HCT116 (cell line): Measurements from ENCODE around the gene SPRR2E. TPM values are rescaled to one million over a fixed set of nuclear protein-coding genes. Genes with fewer than 3 reads are reported as not detected.

Source experiments
- ATAC-seq: fragments of 200-7000 bp; cut with Tn5 transposase; 2 replicates; pipeline ENCODE4 v1.9.1; 2020; ENCODE audit warnings: mild to moderate bottlenecking, moderate library complexity
- BruUV-seq: library from RNA; stranded (reverse); fragments of 400-500 nt; replicated peaks from 2 replicates; lab custom pipeline; 2021; lab: Mats Ljungman, UMichigan
- CTCF ChIA-PET: fragments of 300-600 bp; sonication (Branson Sonifier 250); formaldehyde crosslinking; loops from one replicate; lab custom pipeline; 2021; ENCODE audit warnings: antibody characterized with exemption; lab: Charles Lee
- POLR2A ChIA-PET: fragments of 300-600, 350-600 bp; sonication (Branson Sonifier 250); formaldehyde crosslinking; loops from one replicate; lab custom pipeline; 2021; ENCODE audit warnings: antibody characterized with exemption; lab: Charles Lee
- RAD21 ChIA-PET, 2 experiments: fragments of 300-600 bp; sonication (Branson Sonifier 250); formaldehyde crosslinking; loops; one replicate each; lab custom pipeline; 2023; ENCODE audit warnings: low total read pairs in 2 of 2; ENCODE audit not compliant: uncharacterized antibody in 2 of 2, unreplicated experiment in 2 of 2, low non-redundant PET in 1 of 2; lab: Charles Lee
- DNase-seq: peaks from one replicate; pipeline ENCODE4 v3.0.0-alpha.2; 2010; ENCODE audit warnings: low read depth, low spot score
- H2AFZ ChIP-seq: fragments of 200-600 bp; shearing (Covaris generic), sonication (generic); 2 replicates; pipeline ENCODE4 v1.6.1; 2017; ENCODE audit warnings: low read depth, mixed run types, mixed read lengths, antibody characterized with exemption, low read length; ENCODE audit not compliant: poor library complexity, severe bottlenecking
- H3K27ac ChIP-seq: 2 replicates; pipeline ENCODE4 v1.5.1; 2012; ENCODE audit warnings: low read depth, low read length
- H3K27me3 ChIP-seq: fragments of 200-600 bp; sonication (generic); 2 replicates; pipeline ENCODE4 v1.6.1; 2016; ENCODE audit warnings: mixed run types, low read length, mixed read lengths; ENCODE audit not compliant: insufficient read depth
- H3K36me3 ChIP-seq, 2 experiments: fragments of 200-500 bp in 1 of 2; fragments of 200-600 bp in 1 of 2; sonication (Bioruptor generic) in 1 of 2; sonication (generic) in 1 of 2; 2 replicates each; pipeline versions ENCODE4 v1.5.1 to v1.6.1; 2014 to 2016; ENCODE audit warnings: low read length in 2 of 2, inconsistent platforms in 1 of 2, mixed read lengths in 1 of 2, mixed run types in 1 of 2; ENCODE audit not compliant: insufficient read depth in 2 of 2, control insufficient read depth in 1 of 2
- H3K4me1 ChIP-seq, 2 experiments: fragments of 200-600 bp in 1 of 2; sonication (generic) in 1 of 2; 2 replicates each; pipeline versions ENCODE4 v1.5.1 to v1.6.1; 2012 to 2017; ENCODE audit warnings: low read length in 2 of 2, inconsistent platforms in 1 of 2, mild to moderate bottlenecking in 1 of 2, mixed read lengths in 1 of 2, mixed run types in 1 of 2, moderate library complexity in 1 of 2; ENCODE audit not compliant: insufficient read depth in 2 of 2, control insufficient read depth in 1 of 2
- H3K4me2 ChIP-seq: fragments of 200-600 bp; sonication (generic); 2 replicates; pipeline ENCODE4 v1.6.1; 2017; ENCODE audit warnings: mixed run types, low read length, mixed read lengths
- H3K4me3 ChIP-seq, 2 experiments: fragments of 200-600 bp in 1 of 2; sonication (generic) in 1 of 2; replicated peaks in 1 of 2; 2 replicates each; pipeline ENCODE4 v1.5.1; 2011 to 2016; ENCODE audit warnings: low read length in 2 of 2, control low read depth in 1 of 2, low read depth in 1 of 2, mild to moderate bottlenecking in 1 of 2, mixed read lengths in 1 of 2, mixed run types in 1 of 2
- H3K79me2 ChIP-seq: fragments of 200-600 bp; sonication (generic); 2 replicates; pipeline ENCODE4 v1.6.1; 2017; ENCODE audit warnings: mild to moderate bottlenecking, mixed run types, low read length, moderate library complexity, mixed read lengths; ENCODE audit not compliant: insufficient read depth
- H3K9ac ChIP-seq: fragments of 200-600 bp; sonication (generic); 2 replicates; pipeline ENCODE4 v1.6.1; 2016; ENCODE audit warnings: low read length, mixed read lengths
- H3K9me2 ChIP-seq: fragments of 200-600 bp; sonication (generic), shearing (Covaris generic); 2 replicates; pipeline ENCODE4 v1.6.1; 2017; ENCODE audit warnings: mixed run types, mild to moderate bottlenecking, moderate library complexity; ENCODE audit not compliant: insufficient read depth
- H3K9me3 ChIP-seq, 2 experiments: fragments of 200-500 bp in 1 of 2; fragments of 200-600 bp in 1 of 2; sonication (Bioruptor generic) in 1 of 2; sonication (generic) in 1 of 2; 2 replicates each; pipeline ENCODE4 v1.6.1; 2014 to 2017; ENCODE audit warnings: low read length in 2 of 2, mixed read lengths in 2 of 2, inconsistent platforms in 1 of 2, low read depth in 1 of 2, mild to moderate bottlenecking in 1 of 2, mixed run types in 1 of 2, moderate library complexity in 1 of 2; ENCODE audit not compliant: control insufficient read depth in 1 of 2, insufficient read depth in 1 of 2
- H4K20me1 ChIP-seq: fragments of 200-600 bp; sonication (generic), shearing (Covaris generic); 2 replicates; pipeline ENCODE4 v1.6.1; 2017; ENCODE audit warnings: mixed run types, mild to moderate bottlenecking, moderate library complexity; ENCODE audit not compliant: insufficient read depth
- CBX3 ChIP-seq: IDR thresholded peaks from 2 replicates; pipeline ENCODE4 v1.6.1; 2012; ENCODE audit warnings: low read depth
- CEBPB ChIP-seq: IDR thresholded peaks from 2 replicates; pipeline ENCODE4 v1.6.1; 2012; ENCODE audit warnings: low read depth
- EGR1 ChIP-seq: IDR thresholded peaks from 2 replicates; pipeline ENCODE4 v1.6.1; 2012; ENCODE audit warnings: low read depth
- ELF1 ChIP-seq: IDR thresholded peaks from 2 replicates; pipeline ENCODE4 v1.6.1; 2012; ENCODE audit warnings: low read depth, borderline replicate concordance
- EZH2 ChIP-seq: fragments of 200-600 bp; sonication (generic); IDR thresholded peaks from 2 replicates; pipeline ENCODE4 v1.6.1; 2017; ENCODE audit warnings: antibody characterized with exemption, mixed run types
- EZH2phosphoT487 ChIP-seq: fragments of 200-600 bp; IDR thresholded peaks from 2 replicates; pipeline ENCODE4 v1.6.1; 2018; ENCODE audit warnings: antibody characterized with exemption, borderline replicate concordance
- FOSL1 ChIP-seq: IDR thresholded peaks from 2 replicates; pipeline ENCODE4 v1.6.1; 2012; ENCODE audit warnings: low read depth
- JUND ChIP-seq: IDR thresholded peaks from 2 replicates; pipeline ENCODE4 v1.6.1; 2012
- POLR2A ChIP-seq: IDR thresholded peaks from 2 replicates; pipeline ENCODE4 v1.7.0; 2011; ENCODE audit warnings: borderline replicate concordance; ENCODE audit not compliant: insufficient read depth, insufficient read length; ENCODE audit errors: extremely low read depth
- RAD21 ChIP-seq: IDR thresholded peaks from 2 replicates; pipeline ENCODE4 v1.6.1; 2012; ENCODE audit warnings: low read depth, mild to moderate bottlenecking
- SIN3A ChIP-seq: IDR thresholded peaks from 2 replicates; pipeline ENCODE4 v1.6.1; 2012; ENCODE audit warnings: low read depth
- SP1 ChIP-seq: IDR thresholded peaks from 2 replicates; pipeline ENCODE4 v1.6.1; 2012; ENCODE audit warnings: low read depth
- SRF ChIP-seq: IDR thresholded peaks from 2 replicates; pipeline ENCODE4 v1.6.1; 2012; ENCODE audit warnings: low read depth
- TCF7L2 ChIP-seq: IDR thresholded peaks from 2 replicates; pipeline ENCODE4 v1.7.0; 2011; ENCODE audit warnings: borderline replicate concordance, inconsistent platforms; ENCODE audit not compliant: insufficient read depth, insufficient read length; ENCODE audit errors: extremely low read depth
- YY1 ChIP-seq: IDR thresholded peaks from 2 replicates; pipeline ENCODE4 v1.6.1; 2011; ENCODE audit warnings: low read length, low read depth, moderate library complexity, mild to moderate bottlenecking; ENCODE audit not compliant: insufficient replicate concordance; ENCODE audit errors: extremely low read depth
- ZFX ChIP-seq: fragments of 450-650 bp; IDR thresholded peaks from 2 replicates; pipeline ENCODE4 v1.6.1; 2017
- intact Hi-C: fragments of 100-400 bp; cut with micrococcal nuclease; formaldehyde crosslinking; loops from 2 replicates; pipeline ENCODE4 v1.10.0; 2022
- total RNA-seq: library from RNA; stranded (reverse); gene quantifications from one replicate; pipeline ENCODE4 v1.2.1, GENCODE V29; 2021; ENCODE audit not compliant: unreplicated experiment
- TF ChIP-seq, protein P1 (sequence below): IDR thresholded peaks from 2 replicates; pipeline ENCODE4 v1.6.1; 2011; ENCODE audit warnings: mild to moderate bottlenecking, low read length, moderate library complexity; ENCODE audit not compliant: insufficient replicate concordance; ENCODE audit errors: extremely low read depth
- TF ChIP-seq, protein P2 (sequence below): IDR thresholded peaks from 2 replicates; pipeline ENCODE4 v1.6.1; 2012; ENCODE audit warnings: low read depth
- TF ChIP-seq, protein P3 (sequence below), 3 experiments: fragments of 200-600 bp in 1 of 3; sonication (generic) in 1 of 3; IDR thresholded peaks in 2 of 3; conservative IDR thresholded peaks in 1 of 3; 2 replicates each; pipeline ENCODE4 v1.5.1; 2012 to 2017; ENCODE audit warnings: low read depth in 2 of 3, low read length in 2 of 3, antibody characterized with exemption in 1 of 3, borderline replicate concordance in 1 of 3, control low read depth in 1 of 3, mild to moderate bottlenecking in 1 of 3, mixed read lengths in 1 of 3, mixed run types in 1 of 3, moderate library complexity in 1 of 3; ENCODE audit not compliant: insufficient read depth in 1 of 3
- TF ChIP-seq, protein P4 (sequence below): IDR thresholded peaks from 2 replicates; pipeline ENCODE4 v1.6.1; 2012

Gene SPRR2E
- total RNA-seq, 1 experiment from 2014 or later: not detected

DNA sequence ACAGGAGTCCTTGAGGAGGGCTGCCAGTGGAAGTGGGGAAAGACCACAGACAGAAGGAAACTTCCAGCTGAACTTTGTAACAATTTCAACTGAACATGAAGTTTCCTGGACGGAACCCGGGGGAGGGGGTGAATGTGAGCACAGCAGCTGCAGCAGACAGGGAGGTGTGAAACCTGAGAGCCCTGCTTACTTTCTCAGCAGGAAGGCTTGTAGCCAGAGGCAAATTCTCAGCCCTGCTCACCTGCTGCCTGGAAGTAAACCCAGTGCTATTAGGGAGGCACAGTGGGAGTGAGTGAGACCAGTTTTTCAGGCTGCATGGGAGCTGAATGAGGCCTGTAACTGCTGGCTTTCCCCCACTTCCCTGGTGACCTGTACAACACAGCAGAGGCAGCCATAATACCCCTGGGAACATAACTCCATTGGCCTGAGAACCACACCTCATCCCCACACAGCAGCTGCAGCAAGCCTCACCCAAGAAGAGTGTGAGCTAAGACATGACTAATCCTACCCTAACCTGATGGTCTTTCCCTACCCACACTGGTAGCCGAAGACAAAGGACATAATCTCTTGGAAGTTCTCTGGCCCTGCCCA lies 28.6 kb upstream of the SPRR2E start:
- intact Hi-C loops: no loop called here
- Histone ChIP-seq H3K9me3 (no peaks in the 10 kb centered on the region), H3K79me2 (no peaks in the 10 kb centered on the region), H4K20me1 (no peaks in the 10 kb centered on the region), H3K4me1 (peaks cover 7 to 12% of the 10 kb centered on the region in 2 experiments), H3K9ac (0 out of 2 replicates have a peak overlapping the region, but pooled peaks have one; percentile 8), H3K9me2 (no peaks in the 10 kb centered on the region), H3K4me2 (peak overlapping the region; percentile 62), H3K27me3 (no peaks in the 10 kb centered on the region; the same call in 1 of the 2 replicates), H3K4me3 (peak overlapping the region in 1 of 2 experiments; percentile 25; a peak in 1 of 4 replicates), H3K27ac (peak overlapping the region; percentile 55), H3K36me3 (no peaks in the 10 kb centered on the region), H2AFZ (peak overlapping the region; percentile 53)
- CTCF ChIA-PET: interaction anchor here (0.6 kb wide), 1 partner anchor 110 kb away, joined by 3 read pairs; no protein-coding TSS in a partner anchor
- ATAC-seq (peak; percentile 92), DNase-seq (peak; percentile 41)
- RAD21 ChIA-PET: no interaction called here
- POLR2A ChIA-PET: no interaction called here
- BruUV-seq: no TSS peak
- TF ChIP-seq FOSL1: 0 out of 2 replicates have a peak, but pooled peaks have one; percentile 26
- no peak for TF ChIP-seq SRF
- TF ChIP-seq TCF7L2: no peak
- TF ChIP-seq EZH2: no peak
- no peak for TF ChIP-seq YY1
- TF ChIP-seq, protein P1, sequence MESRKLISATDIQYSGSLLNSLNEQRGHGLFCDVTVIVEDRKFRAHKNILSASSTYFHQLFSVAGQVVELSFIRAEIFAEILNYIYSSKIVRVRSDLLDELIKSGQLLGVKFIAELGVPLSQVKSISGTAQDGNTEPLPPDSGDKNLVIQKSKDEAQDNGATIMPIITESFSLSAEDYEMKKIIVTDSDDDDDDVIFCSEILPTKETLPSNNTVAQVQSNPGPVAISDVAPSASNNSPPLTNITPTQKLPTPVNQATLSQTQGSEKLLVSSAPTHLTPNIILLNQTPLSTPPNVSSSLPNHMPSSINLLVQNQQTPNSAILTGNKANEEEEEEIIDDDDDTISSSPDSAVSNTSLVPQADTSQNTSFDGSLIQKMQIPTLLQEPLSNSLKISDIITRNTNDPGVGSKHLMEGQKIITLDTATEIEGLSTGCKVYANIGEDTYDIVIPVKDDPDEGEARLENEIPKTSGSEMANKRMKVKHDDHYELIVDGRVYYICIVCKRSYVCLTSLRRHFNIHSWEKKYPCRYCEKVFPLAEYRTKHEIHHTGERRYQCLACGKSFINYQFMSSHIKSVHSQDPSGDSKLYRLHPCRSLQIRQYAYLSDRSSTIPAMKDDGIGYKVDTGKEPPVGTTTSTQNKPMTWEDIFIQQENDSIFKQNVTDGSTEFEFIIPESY: no peak
- no peak for TF ChIP-seq POLR2A
- TF ChIP-seq ELF1: no peak
- TF ChIP-seq JUND: 0 out of 2 replicates have a peak, but pooled peaks have one; percentile 16
- no peak; the same call in 1 of the 2 replicates for TF ChIP-seq RAD21
- TF ChIP-seq CEBPB: no peak
- TF ChIP-seq CBX3: peak; percentile 54; the same call in 1 of the 2 replicates
- TF ChIP-seq, protein P2, sequence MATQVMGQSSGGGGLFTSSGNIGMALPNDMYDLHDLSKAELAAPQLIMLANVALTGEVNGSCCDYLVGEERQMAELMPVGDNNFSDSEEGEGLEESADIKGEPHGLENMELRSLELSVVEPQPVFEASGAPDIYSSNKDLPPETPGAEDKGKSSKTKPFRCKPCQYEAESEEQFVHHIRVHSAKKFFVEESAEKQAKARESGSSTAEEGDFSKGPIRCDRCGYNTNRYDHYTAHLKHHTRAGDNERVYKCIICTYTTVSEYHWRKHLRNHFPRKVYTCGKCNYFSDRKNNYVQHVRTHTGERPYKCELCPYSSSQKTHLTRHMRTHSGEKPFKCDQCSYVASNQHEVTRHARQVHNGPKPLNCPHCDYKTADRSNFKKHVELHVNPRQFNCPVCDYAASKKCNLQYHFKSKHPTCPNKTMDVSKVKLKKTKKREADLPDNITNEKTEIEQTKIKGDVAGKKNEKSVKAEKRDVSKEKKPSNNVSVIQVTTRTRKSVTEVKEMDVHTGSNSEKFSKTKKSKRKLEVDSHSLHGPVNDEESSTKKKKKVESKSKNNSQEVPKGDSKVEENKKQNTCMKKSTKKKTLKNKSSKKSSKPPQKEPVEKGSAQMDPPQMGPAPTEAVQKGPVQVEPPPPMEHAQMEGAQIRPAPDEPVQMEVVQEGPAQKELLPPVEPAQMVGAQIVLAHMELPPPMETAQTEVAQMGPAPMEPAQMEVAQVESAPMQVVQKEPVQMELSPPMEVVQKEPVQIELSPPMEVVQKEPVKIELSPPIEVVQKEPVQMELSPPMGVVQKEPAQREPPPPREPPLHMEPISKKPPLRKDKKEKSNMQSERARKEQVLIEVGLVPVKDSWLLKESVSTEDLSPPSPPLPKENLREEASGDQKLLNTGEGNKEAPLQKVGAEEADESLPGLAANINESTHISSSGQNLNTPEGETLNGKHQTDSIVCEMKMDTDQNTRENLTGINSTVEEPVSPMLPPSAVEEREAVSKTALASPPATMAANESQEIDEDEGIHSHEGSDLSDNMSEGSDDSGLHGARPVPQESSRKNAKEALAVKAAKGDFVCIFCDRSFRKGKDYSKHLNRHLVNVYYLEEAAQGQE: no peak
- no peak for TF ChIP-seq EGR1
- TF ChIP-seq, protein P3, sequence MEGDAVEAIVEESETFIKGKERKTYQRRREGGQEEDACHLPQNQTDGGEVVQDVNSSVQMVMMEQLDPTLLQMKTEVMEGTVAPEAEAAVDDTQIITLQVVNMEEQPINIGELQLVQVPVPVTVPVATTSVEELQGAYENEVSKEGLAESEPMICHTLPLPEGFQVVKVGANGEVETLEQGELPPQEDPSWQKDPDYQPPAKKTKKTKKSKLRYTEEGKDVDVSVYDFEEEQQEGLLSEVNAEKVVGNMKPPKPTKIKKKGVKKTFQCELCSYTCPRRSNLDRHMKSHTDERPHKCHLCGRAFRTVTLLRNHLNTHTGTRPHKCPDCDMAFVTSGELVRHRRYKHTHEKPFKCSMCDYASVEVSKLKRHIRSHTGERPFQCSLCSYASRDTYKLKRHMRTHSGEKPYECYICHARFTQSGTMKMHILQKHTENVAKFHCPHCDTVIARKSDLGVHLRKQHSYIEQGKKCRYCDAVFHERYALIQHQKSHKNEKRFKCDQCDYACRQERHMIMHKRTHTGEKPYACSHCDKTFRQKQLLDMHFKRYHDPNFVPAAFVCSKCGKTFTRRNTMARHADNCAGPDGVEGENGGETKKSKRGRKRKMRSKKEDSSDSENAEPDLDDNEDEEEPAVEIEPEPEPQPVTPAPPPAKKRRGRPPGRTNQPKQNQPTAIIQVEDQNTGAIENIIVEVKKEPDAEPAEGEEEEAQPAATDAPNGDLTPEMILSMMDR (IDR thresholded peaks at IDR 0.05 in 2 of 3, conservative IDR thresholded peaks at IDR 0.05 in 1 of 3; ENCODE audit: borderline replicate concordance in 1 of 3, insufficient read depth in 1 of 3, low read depth in 2 of 3, low read length in 2 of 3): no peak
- TF ChIP-seq, protein P4, sequence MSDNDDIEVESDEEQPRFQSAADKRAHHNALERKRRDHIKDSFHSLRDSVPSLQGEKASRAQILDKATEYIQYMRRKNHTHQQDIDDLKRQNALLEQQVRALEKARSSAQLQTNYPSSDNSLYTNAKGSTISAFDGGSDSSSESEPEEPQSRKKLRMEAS: peak; percentile 58
- TF ChIP-seq SP1: peak; percentile 53; the same call in 1 of the 2 replicates
- no peak for TF ChIP-seq ZFX
- TF ChIP-seq SIN3A: no peak
- no peak for TF ChIP-seq EZH2phosphoT487
- TF ChIP-seq, all 23 proteins: peak for 5
